Measurements from ENCODE around the gene TPRA1.

Gene TPRA1

GRCh38 chr3:127573401-127573800 is 17.1 kb downstream of the TPRA1 start:
- no peaks in the 10 kb centered on the region for H3K27me3 ChIP-seq (replicated peaks in 2 of 5; ENCODE audit: control insufficient read depth in 4 of 5, insufficient read depth in 5 of 5, low read length in 4 of 5)
- peaks cover 11 to 72% (median 55%) of the 10 kb centered on the region in 4 experiments for H3K36me3 ChIP-seq (ENCODE audit: control insufficient read depth in 4 of 4, insufficient read depth in 4 of 4, low read length in 3 of 4)
- WGBS (ENCODE audit: insufficient coverage) = 96% methylated on average over 14 of the region's 14 CpGs
- peaks cover 0 to 9% (median 5%) of the 10 kb centered on the region in 4 experiments for H3K4me1 ChIP-seq (ENCODE audit: control extremely low read depth in 1 of 4, control insufficient read depth in 4 of 4, insufficient read depth in 4 of 4, low read length in 3 of 4)
- no peaks in the 10 kb centered on the region for H3K9me3 ChIP-seq (ENCODE audit: control extremely low read depth in 1 of 5, control insufficient read depth in 4 of 5, insufficient read depth in 2 of 5, low read depth in 1 of 5, low read length in 4 of 5)
- no peak overlapping the region for H3K27ac ChIP-seq (ENCODE audit: insufficient read depth in 1 of 2, low read depth in 1 of 2, low read length in 2 of 2, poor library complexity in 1 of 2, severe bottlenecking in 2 of 2)
- ChIA-PET CTCF (interaction anchor here (2.8 to 3.2 kb wide), 2 partner anchors 14 to 78 kb away, joined by 16 to 42 read pairs; partner anchors contain the start of gene TPRA1), POLR2A (no interaction called here)
- no peak overlapping the region for H3K4me3 ChIP-seq (ENCODE audit: control insufficient read depth in 1 of 7, extremely low read depth in 1 of 7, insufficient read depth in 4 of 7, low read depth in 2 of 7, low read length in 6 of 7)
- no peak for DNase-seq

- Histone ChIP-seq H3K27me3 (replicated peaks in 2 of 5; ENCODE audit: control insufficient read depth in 4 of 5, insufficient read depth in 5 of 5, low read length in 4 of 5) (no peaks in the 10 kb centered on the region), H3K4me3 (ENCODE audit: control insufficient read depth in 1 of 7, extremely low read depth in 1 of 7, insufficient read depth in 4 of 7, low read depth in 2 of 7, low read length in 6 of 7) (no peak overlapping the region), H3K4me1 (ENCODE audit: control extremely low read depth in 1 of 4, control insufficient read depth in 4 of 4, insufficient read depth in 4 of 4, low read length in 3 of 4) (peaks cover 0 to 9% (median 5%) of the 10 kb centered on the region in 4 experiments), H3K27ac (ENCODE audit: insufficient read depth in 1 of 2, low read depth in 1 of 2, low read length in 2 of 2, poor library complexity in 1 of 2, severe bottlenecking in 2 of 2) (no peak overlapping the region), H3K36me3 (ENCODE audit: control insufficient read depth in 4 of 4, insufficient read depth in 4 of 4, low read length in 3 of 4) (peaks cover 9 to 66% (median 51%) of the 10 kb centered on the region in 4 experiments), H3K9me3 (ENCODE audit: control extremely low read depth in 1 of 5, control insufficient read depth in 4 of 5, insufficient read depth in 2 of 5, low read depth in 1 of 5, low read length in 4 of 5) (no peaks in the 10 kb centered on the region)
- ChIA-PET POLR2A (no interaction called here), CTCF (interaction anchor here (1.1 to 1.6 kb wide), 3 partner anchors 10 to 19 kb away, joined by 3 to 4 read pairs (median 4); no protein-coding TSS in a partner anchor)
- WGBS (ENCODE audit: insufficient coverage) = 95% methylated on average over 3 of the region's 3 CpGs
- DNase-seq = no peak
Measured at GRCh38 chr3:127572735-127573134, 17.8 kb downstream of the TPRA1 start.

- ChIA-PET CTCF (interaction anchor here (1.1 to 1.6 kb wide), 3 partner anchors 9 to 19 kb away, joined by 3 to 4 read pairs (median 4); no protein-coding TSS in a partner anchor), POLR2A (no interaction called here)
- Histone ChIP-seq H3K27me3 (replicated peaks in 2 of 5; ENCODE audit: control insufficient read depth in 4 of 5, insufficient read depth in 5 of 5, low read length in 4 of 5) (no peaks in the 10 kb centered on the region), H3K27ac (ENCODE audit: insufficient read depth in 1 of 2, low read depth in 1 of 2, low read length in 2 of 2, poor library complexity in 1 of 2, severe bottlenecking in 2 of 2) (no peak overlapping the region), H3K9me3 (ENCODE audit: control extremely low read depth in 1 of 5, control insufficient read depth in 4 of 5, insufficient read depth in 2 of 5, low read depth in 1 of 5, low read length in 4 of 5) (no peaks in the 10 kb centered on the region), H3K36me3 (ENCODE audit: control insufficient read depth in 4 of 4, insufficient read depth in 4 of 4, low read length in 3 of 4) (peaks cover 9 to 60% (median 50%) of the 10 kb centered on the region in 4 experiments), H3K4me1 (ENCODE audit: control extremely low read depth in 1 of 4, control insufficient read depth in 4 of 4, insufficient read depth in 4 of 4, low read length in 3 of 4) (peaks cover 0 to 9% (median 5%) of the 10 kb centered on the region in 4 experiments), H3K4me3 (ENCODE audit: control insufficient read depth in 1 of 7, extremely low read depth in 1 of 7, insufficient read depth in 4 of 7, low read depth in 2 of 7, low read length in 6 of 7) (no peak overlapping the region)
- 83% methylated on average over 1 of the region's 6 CpGs for WGBS (ENCODE audit: insufficient coverage)
- no peak for DNase-seq
Measured at GRCh38 chr3:127572186-127572585, 18.3 kb downstream of the TPRA1 start.

DNA sequence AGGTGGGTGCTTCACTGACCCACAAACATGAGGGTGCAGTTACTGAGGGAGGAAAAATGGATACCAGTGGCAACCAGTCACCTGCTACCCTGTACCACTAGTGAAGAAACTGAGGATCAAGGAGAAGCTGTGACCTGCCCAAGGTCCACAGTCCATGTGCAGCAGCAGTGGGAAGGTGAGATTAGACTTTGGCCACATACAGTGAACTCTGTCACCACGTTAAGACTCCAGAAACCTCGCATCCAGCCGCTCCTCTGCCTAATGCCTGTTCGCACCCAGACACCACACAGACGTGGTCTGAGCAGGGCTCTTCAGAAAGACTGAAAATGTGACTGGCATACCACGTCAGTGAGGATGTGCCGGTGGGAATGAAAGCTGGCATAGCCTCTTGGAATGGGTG is 20.0 kb downstream of the TPRA1 start:
- Histone ChIP-seq H3K4me1 (ENCODE audit: control extremely low read depth in 1 of 4, control insufficient read depth in 4 of 4, insufficient read depth in 4 of 4, low read length in 3 of 4) (peaks cover 0 to 5% (median 5%) of the 10 kb centered on the region in 4 experiments), H3K9me3 (ENCODE audit: control extremely low read depth in 1 of 5, control insufficient read depth in 4 of 5, insufficient read depth in 2 of 5, low read depth in 1 of 5, low read length in 4 of 5) (no peaks in the 10 kb centered on the region), H3K27me3 (replicated peaks in 2 of 5; ENCODE audit: control insufficient read depth in 4 of 5, insufficient read depth in 5 of 5, low read length in 4 of 5) (peaks cover 0 to 2% (median 0%) of the 10 kb centered on the region in 5 experiments), H3K27ac (ENCODE audit: insufficient read depth in 1 of 2, low read depth in 1 of 2, low read length in 2 of 2, poor library complexity in 1 of 2, severe bottlenecking in 2 of 2) (no peak overlapping the region), H3K4me3 (ENCODE audit: control insufficient read depth in 1 of 7, extremely low read depth in 1 of 7, insufficient read depth in 4 of 7, low read depth in 2 of 7, low read length in 6 of 7) (no peak overlapping the region), H3K36me3 (ENCODE audit: control insufficient read depth in 4 of 4, insufficient read depth in 4 of 4, low read length in 3 of 4) (peaks cover 9 to 51% (median 42%) of the 10 kb centered on the region in 4 experiments)
- ChIA-PET CTCF (no interaction called here), POLR2A (no interaction called here)
- 95% methylated on average over 7 of the region's 7 CpGs for WGBS (ENCODE audit: insufficient coverage)
- no peak for DNase-seq

DNA sequence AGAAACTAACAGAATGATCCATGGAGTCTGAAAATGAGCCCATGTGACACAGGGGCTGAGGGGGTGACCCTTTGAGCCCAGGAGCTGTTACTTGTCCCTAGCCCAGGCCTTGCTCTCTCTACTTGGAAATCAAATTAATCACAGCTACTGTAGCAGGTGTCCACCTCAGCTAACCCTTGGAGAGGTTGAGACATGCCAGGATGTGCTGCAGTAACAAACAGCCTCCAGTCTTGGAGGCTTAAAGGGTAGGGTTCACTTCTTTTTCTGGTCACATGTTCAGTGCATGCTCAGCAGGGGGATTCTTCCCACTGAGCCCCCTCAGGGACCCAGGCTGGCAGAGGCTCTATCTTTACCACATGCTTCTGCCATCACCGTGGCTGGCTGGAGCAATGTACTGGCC is 21.4 kb downstream of the TPRA1 start:
- Histone ChIP-seq H3K27ac (ENCODE audit: insufficient read depth in 1 of 2, low read depth in 1 of 2, low read length in 2 of 2, poor library complexity in 1 of 2, severe bottlenecking in 2 of 2) (no peak overlapping the region), H3K27me3 (replicated peaks in 2 of 5; ENCODE audit: control insufficient read depth in 4 of 5, insufficient read depth in 5 of 5, low read length in 4 of 5) (peaks cover 0 to 2% (median 0%) of the 10 kb centered on the region in 5 experiments), H3K4me3 (ENCODE audit: control insufficient read depth in 1 of 7, extremely low read depth in 1 of 7, insufficient read depth in 4 of 7, low read depth in 2 of 7, low read length in 6 of 7) (no peak overlapping the region), H3K4me1 (ENCODE audit: control extremely low read depth in 1 of 4, control insufficient read depth in 4 of 4, insufficient read depth in 4 of 4, low read length in 3 of 4) (no peaks in the 10 kb centered on the region), H3K36me3 (ENCODE audit: control insufficient read depth in 4 of 4, insufficient read depth in 4 of 4, low read length in 3 of 4) (peaks cover 6 to 45% (median 34%) of the 10 kb centered on the region in 4 experiments), H3K9me3 (ENCODE audit: control extremely low read depth in 1 of 5, control insufficient read depth in 4 of 5, insufficient read depth in 2 of 5, low read depth in 1 of 5, low read length in 4 of 5) (no peaks in the 10 kb centered on the region)
- CTCF ChIA-PET = interaction anchor here (1.5 kb wide), 1 partner anchor 28 kb away, joined by 3 read pairs; no protein-coding TSS in a partner anchor
- 100% methylated on average over 1 of the region's 1 CpG for WGBS (ENCODE audit: insufficient coverage)
- no peak for DNase-seq
- POLR2A ChIA-PET = no interaction called here

GRCh38 chr3:127568586-127568985 is 21.9 kb downstream of the TPRA1 start:
- Histone ChIP-seq H3K36me3 (ENCODE audit: control insufficient read depth in 4 of 4, insufficient read depth in 4 of 4, low read length in 3 of 4) (peaks cover 6 to 39% (median 29%) of the 10 kb centered on the region in 4 experiments), H3K4me1 (ENCODE audit: control extremely low read depth in 1 of 4, control insufficient read depth in 4 of 4, insufficient read depth in 4 of 4, low read length in 3 of 4) (no peaks in the 10 kb centered on the region), H3K27me3 (replicated peaks in 2 of 5; ENCODE audit: control insufficient read depth in 4 of 5, insufficient read depth in 5 of 5, low read length in 4 of 5) (peaks cover 0 to 2% (median 0%) of the 10 kb centered on the region in 5 experiments), H3K4me3 (ENCODE audit: control insufficient read depth in 1 of 7, extremely low read depth in 1 of 7, insufficient read depth in 4 of 7, low read depth in 2 of 7, low read length in 6 of 7) (no peak overlapping the region), H3K9me3 (ENCODE audit: control extremely low read depth in 1 of 5, control insufficient read depth in 4 of 5, insufficient read depth in 2 of 5, low read depth in 1 of 5, low read length in 4 of 5) (no peaks in the 10 kb centered on the region), H3K27ac (ENCODE audit: insufficient read depth in 1 of 2, low read depth in 1 of 2, low read length in 2 of 2, poor library complexity in 1 of 2, severe bottlenecking in 2 of 2) (no peak overlapping the region)
- POLR2A ChIA-PET = no interaction called here
- CTCF ChIA-PET = interaction anchor here (1.5 kb wide), 1 partner anchor 29 kb away, joined by 3 read pairs; no protein-coding TSS in a partner anchor
- no peak for DNase-seq
- WGBS (ENCODE audit: insufficient coverage) = 100% methylated on average over 6 of the region's 9 CpGs

GRCh38 chr3:127566833-127567232 is 23.7 kb downstream of the TPRA1 start:
- POLR2A ChIA-PET = no interaction called here
- DNase-seq = no peak
- no peaks in the 10 kb centered on the region for H3K9me3 ChIP-seq (ENCODE audit: control extremely low read depth in 1 of 5, control insufficient read depth in 4 of 5, insufficient read depth in 2 of 5, low read depth in 1 of 5, low read length in 4 of 5)
- 85% methylated on average over 9 of the region's 9 CpGs for WGBS (ENCODE audit: insufficient coverage)
- H3K27me3 ChIP-seq (replicated peaks in 2 of 5; ENCODE audit: control insufficient read depth in 4 of 5, insufficient read depth in 5 of 5, low read length in 4 of 5) = peaks cover 0 to 2% (median 0%) of the 10 kb centered on the region in 5 experiments
- no peak overlapping the region for H3K4me3 ChIP-seq (ENCODE audit: control insufficient read depth in 1 of 7, extremely low read depth in 1 of 7, insufficient read depth in 4 of 7, low read depth in 2 of 7, low read length in 6 of 7)
- no peak overlapping the region for H3K27ac ChIP-seq (ENCODE audit: insufficient read depth in 1 of 2, low read depth in 1 of 2, low read length in 2 of 2, poor library complexity in 1 of 2, severe bottlenecking in 2 of 2)
- H3K4me1 ChIP-seq (ENCODE audit: control extremely low read depth in 1 of 4, control insufficient read depth in 4 of 4, insufficient read depth in 4 of 4, low read length in 3 of 4) = no peaks in the 10 kb centered on the region
- peaks cover 0 to 21% (median 12%) of the 10 kb centered on the region in 4 experiments for H3K36me3 ChIP-seq (ENCODE audit: control insufficient read depth in 4 of 4, insufficient read depth in 4 of 4, low read length in 3 of 4)
- CTCF ChIA-PET = no interaction called here

Data from common myeloid progenitor, CD34-positive (primary cell).